RKO (cell line): ENCODE measurements around the gene FBXL7.

Experiments used
- DNase-seq: peaks from one replicate; pipeline ENCODE4 v3.0.0-alpha.2; 2016; ENCODE audit warnings: low spot score

The FBXL7 gene

GRCh38 chr5:15772131-15772530 lies 272.2 kb downstream of the FBXL7 start:
- DNase-seq: no peak

- peak; percentile 6 for DNase-seq
Measured at GRCh38 chr5:15774632-15775031, 274.7 kb downstream of the FBXL7 start.

- no peak for DNase-seq
Measured at GRCh38 chr5:15776346-15776745, 276.4 kb downstream of the FBXL7 start.

GRCh38 chr5:15783734-15784133 lies 283.8 kb downstream of the FBXL7 start:
- DNase-seq: no peak

GRCh38 chr5:15785531-15785981 lies 285.6 kb downstream of the FBXL7 start:
- no peak for DNase-seq

GRCh38 chr5:15786326-15786725 lies 286.3 kb downstream of the FBXL7 start:
- DNase-seq: no peak

GRCh38 chr5:15786884-15787283 lies 286.9 kb downstream of the FBXL7 start:
- no peak for DNase-seq

- DNase-seq: no peak
Measured at GRCh38 chr5:15787681-15788080, 287.7 kb downstream of the FBXL7 start.

- DNase-seq: no peak
Measured at GRCh38 chr5:15789642-15790041, 289.7 kb downstream of the FBXL7 start.

GRCh38 chr5:15790446-15791018 lies 290.6 kb downstream of the FBXL7 start:
- DNase-seq: no peak

GRCh38 chr5:15791274-15791673 lies 291.3 kb downstream of the FBXL7 start:
- DNase-seq: peak; percentile 43

GRCh38 chr5:15791859-15792258 lies 291.9 kb downstream of the FBXL7 start:
- DNase-seq: no peak

GRCh38 chr5:15794052-15794985 lies 294.3 kb downstream of the FBXL7 start:
- peak; percentile 33 for DNase-seq

- no peak for DNase-seq
Measured at GRCh38 chr5:15796096-15796495, 296.1 kb downstream of the FBXL7 start.

- DNase-seq: no peak
Measured at GRCh38 chr5:15796557-15796956, 296.6 kb downstream of the FBXL7 start.

- DNase-seq: no peak
Measured at GRCh38 chr5:15797116-15797515, 297.1 kb downstream of the FBXL7 start.

GRCh38 chr5:15798006-15798405 lies 298.0 kb downstream of the FBXL7 start:
- DNase-seq: no peak

GRCh38 chr5:15799014-15799413 lies 299.0 kb downstream of the FBXL7 start:
- DNase-seq: no peak

GRCh38 chr5:15799612-15800011 lies 299.6 kb downstream of the FBXL7 start:
- no peak for DNase-seq

GRCh38 chr5:15803280-15803679 lies 303.3 kb downstream of the FBXL7 start:
- DNase-seq: no peak

GRCh38 chr5:15806613-15807012 lies 306.6 kb downstream of the FBXL7 start:
- DNase-seq: no peak

GRCh38 chr5:15807248-15807647 lies 307.3 kb downstream of the FBXL7 start:
- no peak for DNase-seq

GRCh38 chr5:15807871-15808270 lies 307.9 kb downstream of the FBXL7 start:
- peak; percentile 5 for DNase-seq
